Neutrophil (primary cell): ENCODE results near the gene ALPK3.

Source experiments
- H3K27ac ChIP-seq: fragments of 200-600 bp; sonication (generic); 2 replicates; pipeline ENCODE4 v1.5.1; 2016; ENCODE audit warnings: mild to moderate bottlenecking, moderate library complexity
- H3K27me3 ChIP-seq: fragments of 200-600 bp; sonication (generic); 2 replicates; pipeline ENCODE4 v1.6.0; 2016; ENCODE audit warnings: mild to moderate bottlenecking
- H3K36me3 ChIP-seq: fragments of 200-600 bp; sonication (generic); 2 replicates; pipeline ENCODE4 v1.5.1; 2017
- H3K4me1 ChIP-seq, 2 experiments: fragments of 200-600 bp in 1 of 2; sonication (generic) in 1 of 2; 1 replicate in 1 of 2; 2 replicates in 1 of 2; pipeline versions ENCODE4 v1.5.1 to v1.6.1; 2013 to 2016; ENCODE audit warnings: low read depth in 1 of 2, low read length in 1 of 2, mild to moderate bottlenecking in 1 of 2, moderate library complexity in 1 of 2; ENCODE audit not compliant: control insufficient read depth in 1 of 2, insufficient read depth in 1 of 2
- H3K4me3 ChIP-seq, 2 experiments: fragments of 200-600 bp in 1 of 2; sonication (generic) in 1 of 2; 1 replicate in 1 of 2; 2 replicates in 1 of 2; pipeline ENCODE4 v1.5.1; 2013 to 2016; ENCODE audit warnings: low read depth in 1 of 2, low read length in 1 of 2, mild to moderate bottlenecking in 1 of 2, moderate library complexity in 1 of 2
- H3K9me3 ChIP-seq: fragments of 200-600 bp; sonication (generic); 2 replicates; pipeline ENCODE4 v1.5.1; 2016
- TF ChIP-seq, protein P1 (sequence below): fragments of 200-600 bp; sonication (generic); IDR thresholded peaks from 2 replicates; pipeline ENCODE4 v1.5.1; 2016; ENCODE audit warnings: antibody characterized with exemption

Gene ALPK3

DNA sequence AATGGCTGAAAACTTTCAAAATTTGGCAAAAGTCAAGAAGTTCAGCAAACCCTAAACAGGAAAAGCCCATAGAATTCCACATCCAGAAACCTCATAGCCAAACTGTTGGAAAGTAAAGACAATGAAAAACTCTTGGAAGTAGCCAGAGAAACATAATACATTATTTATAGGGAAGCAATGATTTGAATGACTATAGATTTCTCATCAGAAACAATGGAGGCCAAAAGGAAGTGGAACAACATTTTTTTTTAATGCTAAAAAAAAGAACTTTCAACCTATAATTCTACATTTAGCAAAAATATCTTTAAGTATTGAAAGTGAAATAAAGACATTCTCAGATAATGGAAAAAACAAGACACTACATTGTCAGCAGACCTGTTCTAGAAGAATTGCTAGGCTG lies 30.2 kb downstream of the ALPK3 start:
- TF ChIP-seq, protein P1, sequence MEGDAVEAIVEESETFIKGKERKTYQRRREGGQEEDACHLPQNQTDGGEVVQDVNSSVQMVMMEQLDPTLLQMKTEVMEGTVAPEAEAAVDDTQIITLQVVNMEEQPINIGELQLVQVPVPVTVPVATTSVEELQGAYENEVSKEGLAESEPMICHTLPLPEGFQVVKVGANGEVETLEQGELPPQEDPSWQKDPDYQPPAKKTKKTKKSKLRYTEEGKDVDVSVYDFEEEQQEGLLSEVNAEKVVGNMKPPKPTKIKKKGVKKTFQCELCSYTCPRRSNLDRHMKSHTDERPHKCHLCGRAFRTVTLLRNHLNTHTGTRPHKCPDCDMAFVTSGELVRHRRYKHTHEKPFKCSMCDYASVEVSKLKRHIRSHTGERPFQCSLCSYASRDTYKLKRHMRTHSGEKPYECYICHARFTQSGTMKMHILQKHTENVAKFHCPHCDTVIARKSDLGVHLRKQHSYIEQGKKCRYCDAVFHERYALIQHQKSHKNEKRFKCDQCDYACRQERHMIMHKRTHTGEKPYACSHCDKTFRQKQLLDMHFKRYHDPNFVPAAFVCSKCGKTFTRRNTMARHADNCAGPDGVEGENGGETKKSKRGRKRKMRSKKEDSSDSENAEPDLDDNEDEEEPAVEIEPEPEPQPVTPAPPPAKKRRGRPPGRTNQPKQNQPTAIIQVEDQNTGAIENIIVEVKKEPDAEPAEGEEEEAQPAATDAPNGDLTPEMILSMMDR, result no peak
- no peaks in the 10 kb centered on the region for H3K9me3 ChIP-seq
- no peaks in the 10 kb centered on the region for H3K36me3 ChIP-seq
- H3K27me3 ChIP-seq, result no peaks in the 10 kb centered on the region
- no peaks in the 10 kb centered on the region for H3K4me1 ChIP-seq
- no peak overlapping the region for H3K27ac ChIP-seq
- no peak overlapping the region for H3K4me3 ChIP-seq

DNA sequence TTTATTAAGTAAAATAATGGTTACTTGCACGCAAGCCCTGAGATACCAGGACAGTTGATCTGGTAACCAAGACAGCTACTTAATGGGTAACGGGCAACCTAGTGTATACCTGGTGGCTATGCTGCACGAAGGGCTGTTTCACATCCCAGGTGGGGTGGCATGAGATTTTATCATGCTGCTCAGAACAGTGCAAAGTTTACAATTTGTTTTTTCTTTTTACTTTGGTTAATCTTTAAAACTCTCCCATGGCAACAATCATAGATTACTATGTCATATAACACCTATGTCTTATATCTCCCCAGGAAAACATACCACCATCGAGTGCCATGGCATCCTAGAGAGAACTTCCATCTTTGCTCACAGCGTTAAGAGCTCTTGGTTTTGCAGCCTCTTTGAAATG lies 35.1 kb downstream of the ALPK3 start:
- Histone ChIP-seq H3K4me3 (no peak overlapping the region), H3K9me3 (no peaks in the 10 kb centered on the region), H3K36me3 (no peaks in the 10 kb centered on the region), H3K27me3 (no peaks in the 10 kb centered on the region), H3K4me1 (no peaks in the 10 kb centered on the region), H3K27ac (no peak overlapping the region)
- TF ChIP-seq, protein P1, result no peak

DNA sequence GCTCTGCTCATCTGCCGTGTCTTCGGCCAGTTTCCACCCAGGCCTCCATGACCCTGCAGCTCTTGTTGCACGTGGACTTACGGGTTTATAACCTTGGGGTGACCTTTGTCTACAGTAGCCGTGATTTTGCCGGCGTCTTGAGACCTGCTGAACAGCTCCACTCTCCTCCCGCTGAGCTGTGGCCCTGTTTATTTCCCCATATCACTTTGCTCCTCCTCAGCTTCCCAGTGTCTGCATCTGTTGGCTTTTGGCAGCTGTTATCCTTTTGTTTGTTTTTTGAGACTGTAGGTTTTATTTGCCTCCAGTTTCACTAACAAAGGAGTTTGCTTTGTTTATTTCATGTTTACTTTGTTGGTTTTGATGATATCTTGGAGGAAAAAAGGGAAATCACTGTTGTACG lies 38.0 kb downstream of the ALPK3 start:
- no peaks in the 10 kb centered on the region for H3K27me3 ChIP-seq
- TF ChIP-seq, protein P1, result no peak
- no peaks in the 10 kb centered on the region for H3K9me3 ChIP-seq
- H3K36me3 ChIP-seq, result no peaks in the 10 kb centered on the region
- no peak overlapping the region for H3K4me3 ChIP-seq
- H3K4me1 ChIP-seq, result no peaks in the 10 kb centered on the region
- no peak overlapping the region for H3K27ac ChIP-seq

DNA sequence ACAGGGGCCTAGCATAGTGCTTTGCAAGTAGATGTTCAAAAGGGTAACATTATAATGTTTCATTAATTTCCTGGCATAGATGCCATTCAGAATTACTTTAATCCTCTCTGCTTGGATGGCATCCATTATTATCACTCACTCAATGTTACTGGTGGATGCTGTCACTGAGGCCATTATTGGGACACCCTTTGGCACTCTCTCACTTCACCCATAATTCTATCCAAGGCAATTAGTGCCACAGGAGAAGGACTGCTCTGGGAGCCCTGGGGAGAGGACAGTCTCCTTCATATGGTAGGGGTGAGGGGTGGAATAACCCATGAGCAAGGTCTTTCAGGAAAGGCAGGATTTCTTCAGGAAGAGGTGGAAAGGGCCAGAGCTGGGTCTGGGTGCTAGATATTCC lies 38.6 kb downstream of the ALPK3 start:
- Histone ChIP-seq H3K27me3 (no peaks in the 10 kb centered on the region), H3K4me1 (no peaks in the 10 kb centered on the region), H3K9me3 (no peaks in the 10 kb centered on the region), H3K36me3 (no peaks in the 10 kb centered on the region), H3K4me3 (no peak overlapping the region), H3K27ac (no peak overlapping the region)
- TF ChIP-seq, protein P1, result no peak

DNA sequence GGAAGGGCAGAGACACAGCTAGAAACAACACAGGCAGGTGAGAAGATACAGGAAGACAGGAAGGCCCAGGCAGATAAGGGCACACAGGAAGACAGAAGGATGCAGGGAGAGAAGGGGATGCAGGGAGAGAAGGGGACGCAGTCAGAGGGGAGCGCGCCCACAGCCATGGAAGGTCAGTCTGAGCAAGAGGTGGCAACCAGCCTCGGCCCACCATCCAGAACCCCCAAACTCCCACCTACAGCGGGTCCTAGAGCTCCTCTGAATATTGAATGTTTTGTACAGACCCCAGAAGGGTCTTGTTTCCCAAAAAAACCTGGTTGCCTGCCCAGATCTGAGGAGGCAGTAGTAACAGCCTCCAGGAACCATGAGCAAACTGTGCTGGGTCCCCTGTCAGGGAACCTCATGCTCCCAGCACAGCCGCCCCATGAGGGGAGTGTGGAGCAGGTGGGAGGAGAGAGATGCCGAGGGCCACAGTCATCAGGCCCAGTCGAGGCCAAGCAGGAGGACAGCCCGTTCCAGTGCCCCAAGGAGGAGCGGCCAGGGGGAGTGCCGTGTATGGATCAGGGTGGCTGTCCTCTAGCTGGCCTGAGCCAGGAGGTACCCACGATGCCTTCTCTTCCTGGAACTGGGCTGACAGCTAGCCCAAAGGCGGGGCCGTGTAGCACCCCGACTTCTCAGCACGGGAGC lies 39.7 kb downstream of the ALPK3 start:
- Histone ChIP-seq H3K4me1 (no peaks in the 10 kb centered on the region), H3K27ac (no peak overlapping the region), H3K36me3 (no peaks in the 10 kb centered on the region), H3K27me3 (no peaks in the 10 kb centered on the region), H3K9me3 (no peaks in the 10 kb centered on the region), H3K4me3 (no peak overlapping the region)
- TF ChIP-seq, protein P1, result no peak
